ENCODE data around the gene GDAP1L1.

Gene GDAP1L1

GRCh38 chr20:44251284-44251683, 4.2 kb downstream of the GDAP1L1 start:
- no peak for DNase-seq (ENCODE audit: low spot score)

GRCh38 chr20:44253528-44253927, 6.4 kb downstream of the GDAP1L1 start:
- FAIRE-seq, result no peak
- no peak for DNase-seq (ENCODE audit: low spot score)

More at GRCh38 chr20:44251284-44251683, 4.2 kb downstream of the GDAP1L1 start:
- FAIRE-seq, result no peak

- FAIRE-seq (peak; percentile 82), DNase-seq (ENCODE audit: low spot score) (no peak)
Observed at GRCh38 chr20:44254073-44254472, 7.0 kb downstream of the GDAP1L1 start.

- FAIRE-seq, result no peak
- DNase-seq (ENCODE audit: low spot score), result no peak
Observed at GRCh38 chr20:44255942-44256341, 8.8 kb downstream of the GDAP1L1 start.

GRCh38 chr20:44256961-44257360, 9.9 kb downstream of the GDAP1L1 start:
- DNase-seq (ENCODE audit: low spot score), result no peak
- FAIRE-seq, result no peak

- DNase-seq (ENCODE audit: low spot score) (no peak), FAIRE-seq (no peak)
Observed at GRCh38 chr20:44258226-44258890, 11.2 kb downstream of the GDAP1L1 start.

GRCh38 chr20:44264287-44264686, 17.2 kb downstream of the GDAP1L1 start:
- FAIRE-seq (no peak), DNase-seq (ENCODE audit: low spot score) (no peak)

GRCh38 chr20:44268802-44269201, 21.7 kb downstream of the GDAP1L1 start:
- DNase-seq (ENCODE audit: low spot score) (no peak), FAIRE-seq (no peak)

- no peak for FAIRE-seq
- DNase-seq (ENCODE audit: low spot score), result no peak
Observed at GRCh38 chr20:44271915-44272663, 25.0 kb downstream of the GDAP1L1 start.

- DNase-seq (ENCODE audit: low spot score) (no peak), FAIRE-seq (no peak)
Observed at GRCh38 chr20:44273231-44274215, 26.4 kb downstream of the GDAP1L1 start.

GRCh38 chr20:44274303-44275017, 27.4 kb downstream of the GDAP1L1 start:
- DNase-seq (ENCODE audit: low spot score) (no peak), FAIRE-seq (no peak)

GRCh38 chr20:44279228-44279627, 32.1 kb downstream of the GDAP1L1 start:
- FAIRE-seq (peak; percentile 17), DNase-seq (ENCODE audit: low spot score) (peak; percentile 79)

- DNase-seq (ENCODE audit: low spot score), result no peak
- FAIRE-seq, result no peak
Observed at GRCh38 chr20:44280387-44280786, 33.3 kb downstream of the GDAP1L1 start.

GRCh38 chr20:44282192-44282591, 35.1 kb downstream of the GDAP1L1 start:
- no peak for FAIRE-seq
- no peak for DNase-seq (ENCODE audit: low spot score)

- DNase-seq (ENCODE audit: low spot score), result no peak
- no peak for FAIRE-seq
Observed at GRCh38 chr20:44284032-44284431, 36.9 kb downstream of the GDAP1L1 start.

- FAIRE-seq, result no peak
- DNase-seq (ENCODE audit: low spot score), result no peak
Observed at GRCh38 chr20:44287272-44288097, 40.4 kb downstream of the GDAP1L1 start.

- no peak for FAIRE-seq
- DNase-seq (ENCODE audit: low spot score), result no peak
Observed at GRCh38 chr20:44288252-44288651, 41.1 kb downstream of the GDAP1L1 start.

GRCh38 chr20:44291754-44292153, 44.6 kb downstream of the GDAP1L1 start:
- DNase-seq (ENCODE audit: low spot score), result no peak
- no peak for FAIRE-seq

GRCh38 chr20:44296011-44296410, 48.9 kb downstream of the GDAP1L1 start:
- DNase-seq (ENCODE audit: low spot score), result no peak
- no peak for FAIRE-seq

GRCh38 chr20:44297721-44298120, 50.6 kb downstream of the GDAP1L1 start:
- FAIRE-seq, result no peak
- DNase-seq (ENCODE audit: low spot score), result no peak
